Smooth muscle cell (in vitro differentiated cells): ENCODE results near the gene LHFPL6. TPM values are rescaled to one million over a fixed set of nuclear protein-coding genes. Genes with fewer than 3 reads are reported as not detected.

Source experiments
- DNase-seq: peaks from one replicate; lab custom pipeline; 2025; ENCODE audit not compliant: unreplicated experiment; lab: John Stamatoyannopoulos, UW
- H2AFZ ChIP-seq: fragments of 200-600 bp; sonication (generic); 2 replicates; pipeline ENCODE4 v1.6.0; 2016; ENCODE audit warnings: antibody characterized with exemption, low read depth, mild to moderate bottlenecking
- H3F3A ChIP-seq: fragments of 200-600 bp; sonication (generic); 2 replicates; pipeline ENCODE4 v1.6.0; 2017; ENCODE audit warnings: antibody characterized with exemption, low read depth
- H3K27ac ChIP-seq: fragments of 200-600 bp; sonication (generic); 2 replicates; pipeline ENCODE4 v1.5.1; 2016; ENCODE audit warnings: low read depth, mild to moderate bottlenecking
- H3K27me3 ChIP-seq: fragments of 200-600 bp; sonication (generic); 2 replicates; pipeline ENCODE4 v1.6.1; 2016; ENCODE audit warnings: low read depth, mild to moderate bottlenecking
- H3K36me3 ChIP-seq: fragments of 200-600 bp; sonication (generic); 2 replicates; pipeline ENCODE4 v1.5.1; 2016; ENCODE audit warnings: low read depth
- H3K4me1 ChIP-seq: fragments of 200-600 bp; sonication (generic); 2 replicates; pipeline ENCODE4 v1.5.1; 2016; ENCODE audit warnings: low read depth
- H3K4me2 ChIP-seq: fragments of 200-600 bp; sonication (generic); 2 replicates; pipeline ENCODE4 v1.6.0; 2016; ENCODE audit warnings: mild to moderate bottlenecking
- H3K4me3 ChIP-seq: fragments of 200-600 bp; sonication (generic); 2 replicates; pipeline ENCODE4 v1.5.1; 2016; ENCODE audit warnings: mild to moderate bottlenecking
- H3K79me2 ChIP-seq: fragments of 200-600 bp; sonication (generic); 2 replicates; pipeline ENCODE4 v1.6.0; 2016; ENCODE audit warnings: low read depth, mild to moderate bottlenecking
- H3K9ac ChIP-seq: fragments of 200-600 bp; sonication (generic); 2 replicates; pipeline ENCODE4 v1.6.0; 2016; ENCODE audit warnings: low read depth
- H3K9me3 ChIP-seq: fragments of 200-600 bp; sonication (generic); replicated peaks from 2 replicates; pipeline ENCODE4 v1.5.1; 2016; ENCODE audit warnings: low read depth
- H4K20me1 ChIP-seq: fragments of 200-600 bp; sonication (generic); 2 replicates; pipeline ENCODE4 v1.6.0; 2016; ENCODE audit warnings: low read depth
- WGBS: methylation state at CpG from one replicate; pipeline ENCODE4 v1.1.7; 2016; ENCODE audit warnings: low lambda C conversion rate; 5-methylcytosine and 5-hydroxymethylcytosine counted together
- polyA plus RNA-seq: library from polyadenylated mRNA; unstranded; fragments of >200 nt; fragmentation: Nextera tagmentation; extraction: Ambion mirVana; gene quantifications from 2 replicates; pipeline ENCODE4 v1.2.1, GENCODE V29; 2016
- total RNA-seq: library from RNA; depleted of rRNA; stranded (reverse); fragments of >200 nt; gene quantifications from 2 replicates; pipeline ENCODE4 v1.2.3, GENCODE V29; 2014
- TF ChIP-seq, protein P1 (sequence below): fragments of 200-600 bp; sonication (generic); IDR thresholded peaks from 2 replicates; pipeline ENCODE4 v1.5.1; 2017; ENCODE audit warnings: borderline replicate concordance, mild to moderate bottlenecking, antibody characterized with exemption; ENCODE audit not compliant: insufficient read depth, poor library complexity, severe bottlenecking

LHFPL6 gene
- total and polyA plus RNA-seq, 2 experiments from 2014 or later: 24.7 to 43.6 TPM

DNA sequence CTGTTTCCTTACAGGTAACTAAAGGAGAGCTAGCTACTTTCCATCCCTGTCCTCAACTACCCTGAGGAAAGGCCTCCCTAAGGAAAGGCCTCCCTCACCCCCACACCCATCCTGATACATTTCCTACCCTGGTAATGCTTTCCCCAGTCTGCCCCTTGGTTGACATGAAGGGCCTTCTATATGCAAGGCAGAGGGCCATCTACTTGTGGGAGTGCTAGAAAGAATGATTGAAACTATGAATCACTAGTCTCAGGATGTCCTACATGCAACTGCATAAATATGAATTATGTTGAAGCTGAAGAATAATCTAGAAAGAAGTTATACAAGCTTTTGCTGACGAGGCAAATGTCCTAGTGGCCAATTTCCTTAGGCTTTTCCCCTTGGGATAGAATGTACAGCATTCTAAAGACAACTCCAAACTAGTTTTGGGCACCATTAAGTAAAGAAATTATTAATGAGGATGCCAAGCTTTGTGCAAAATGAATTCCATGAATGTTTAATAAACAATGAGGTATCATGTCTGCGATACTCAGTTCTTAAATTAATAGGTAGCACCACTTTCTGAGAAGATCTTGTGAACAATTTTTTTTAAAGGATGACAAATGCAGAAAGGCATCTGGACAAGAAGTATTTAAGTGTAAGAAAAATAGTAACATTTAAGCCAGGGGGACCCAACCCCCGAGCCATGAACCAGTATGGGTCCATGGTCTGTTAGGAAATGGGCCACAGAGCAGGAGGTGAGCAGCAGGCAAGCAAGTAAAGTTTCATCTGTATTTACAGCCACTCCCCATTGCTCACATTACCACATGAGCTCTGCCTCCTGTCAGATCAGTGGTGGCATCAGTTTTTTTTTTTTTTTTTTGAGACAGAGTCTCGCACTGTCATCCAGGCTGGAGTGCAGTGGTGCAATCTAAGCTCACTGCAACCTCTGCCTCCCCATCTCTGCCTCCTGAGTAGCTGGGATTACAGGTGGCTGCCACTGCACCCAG, 223.0 kb downstream of the LHFPL6 start:
- no peak for DNase-seq

DNA sequence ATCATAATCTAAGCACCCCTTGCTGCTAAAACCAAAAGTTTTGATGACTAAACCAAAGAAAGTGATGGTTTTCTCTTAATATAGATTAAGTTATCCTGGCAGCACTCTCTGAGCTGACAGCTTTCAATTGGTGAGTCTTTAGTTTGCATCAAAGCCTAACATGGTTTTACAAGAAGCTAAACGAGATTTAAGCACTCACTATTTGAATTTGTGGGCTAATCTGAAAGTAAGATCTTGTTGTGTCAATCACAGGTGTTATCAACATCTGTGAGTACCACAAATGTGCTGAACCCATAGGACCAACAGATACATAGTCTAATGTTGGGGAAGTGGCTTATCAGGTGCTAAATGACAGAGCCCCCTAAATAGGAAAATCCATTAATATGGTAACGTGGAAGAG, 223.9 kb downstream of the LHFPL6 start:
- Histone ChIP-seq H3K4me3 (no peak overlapping the region), H3K9ac (no peak overlapping the region), H3K27me3 (no peaks in the 10 kb centered on the region), H3K4me1 (no peaks in the 10 kb centered on the region), H3K79me2 (no peaks in the 10 kb centered on the region), H3K9me3 (no peaks in the 10 kb centered on the region), H2AFZ (no peak overlapping the region), H4K20me1 (no peaks in the 10 kb centered on the region), H3K36me3 (no peaks in the 10 kb centered on the region), H3K4me2 (no peak overlapping the region), H3F3A (no peaks in the 10 kb centered on the region), H3K27ac (no peak overlapping the region)
- WGBS: 66% methylated on average over 2 of the region's 2 CpGs
- TF ChIP-seq, protein P1, sequence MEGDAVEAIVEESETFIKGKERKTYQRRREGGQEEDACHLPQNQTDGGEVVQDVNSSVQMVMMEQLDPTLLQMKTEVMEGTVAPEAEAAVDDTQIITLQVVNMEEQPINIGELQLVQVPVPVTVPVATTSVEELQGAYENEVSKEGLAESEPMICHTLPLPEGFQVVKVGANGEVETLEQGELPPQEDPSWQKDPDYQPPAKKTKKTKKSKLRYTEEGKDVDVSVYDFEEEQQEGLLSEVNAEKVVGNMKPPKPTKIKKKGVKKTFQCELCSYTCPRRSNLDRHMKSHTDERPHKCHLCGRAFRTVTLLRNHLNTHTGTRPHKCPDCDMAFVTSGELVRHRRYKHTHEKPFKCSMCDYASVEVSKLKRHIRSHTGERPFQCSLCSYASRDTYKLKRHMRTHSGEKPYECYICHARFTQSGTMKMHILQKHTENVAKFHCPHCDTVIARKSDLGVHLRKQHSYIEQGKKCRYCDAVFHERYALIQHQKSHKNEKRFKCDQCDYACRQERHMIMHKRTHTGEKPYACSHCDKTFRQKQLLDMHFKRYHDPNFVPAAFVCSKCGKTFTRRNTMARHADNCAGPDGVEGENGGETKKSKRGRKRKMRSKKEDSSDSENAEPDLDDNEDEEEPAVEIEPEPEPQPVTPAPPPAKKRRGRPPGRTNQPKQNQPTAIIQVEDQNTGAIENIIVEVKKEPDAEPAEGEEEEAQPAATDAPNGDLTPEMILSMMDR: no peak
- no peak for DNase-seq

More for the DNA sequence above, 223.0 kb downstream of the LHFPL6 start:
- WGBS: 93% methylated on average over 4 of the region's 4 CpGs
- no peaks in the 10 kb centered on the region for H4K20me1 ChIP-seq
- H3K36me3 ChIP-seq: no peaks in the 10 kb centered on the region
- peaks cover 5% of the 10 kb centered on the region for H3K4me1 ChIP-seq
- no peak overlapping the region for H3K4me2 ChIP-seq
- no peak overlapping the region for H3K27ac ChIP-seq
- H3K79me2 ChIP-seq: no peaks in the 10 kb centered on the region
- no peak overlapping the region for H3K4me3 ChIP-seq
- TF ChIP-seq, protein P1: no peak
- H3K9me3 ChIP-seq: no peaks in the 10 kb centered on the region
- H2AFZ ChIP-seq: no peak overlapping the region
- H3F3A ChIP-seq: no peaks in the 10 kb centered on the region
- H3K27me3 ChIP-seq: no peaks in the 10 kb centered on the region
- H3K9ac ChIP-seq: no peak overlapping the region

DNA sequence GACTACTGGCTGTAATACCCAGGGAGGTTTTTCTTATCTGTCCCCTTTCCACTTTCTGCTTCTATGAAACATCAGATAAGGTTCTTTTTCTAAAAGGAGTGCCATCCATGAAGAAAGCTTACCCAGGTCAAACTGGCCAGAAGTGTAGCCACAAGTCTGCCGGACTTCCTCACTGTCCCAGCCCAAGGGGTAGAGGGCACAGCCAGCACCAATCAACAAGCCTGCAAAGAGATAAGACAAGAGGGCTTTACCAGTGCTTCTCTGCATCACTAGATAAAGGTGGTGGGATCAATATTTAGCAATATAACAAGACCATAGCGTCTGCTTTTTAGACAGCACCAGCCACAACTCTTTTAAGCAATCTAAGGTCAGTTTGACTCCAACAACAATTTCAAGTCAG, 224.7 kb downstream of the LHFPL6 start:
- no peak overlapping the region for H3K27ac ChIP-seq
- H3K4me1 ChIP-seq: no peaks in the 10 kb centered on the region
- no peak overlapping the region for H3K4me3 ChIP-seq
- H3K27me3 ChIP-seq: no peaks in the 10 kb centered on the region
- no peaks in the 10 kb centered on the region for H3K79me2 ChIP-seq
- H3F3A ChIP-seq: no peaks in the 10 kb centered on the region
- WGBS: 65% methylated on average over 2 of the region's 2 CpGs
- no peak overlapping the region for H2AFZ ChIP-seq
- H4K20me1 ChIP-seq: no peaks in the 10 kb centered on the region
- no peaks in the 10 kb centered on the region for H3K9me3 ChIP-seq
- TF ChIP-seq, protein P1: no peak
- H3K4me2 ChIP-seq: no peak overlapping the region
- H3K36me3 ChIP-seq: no peaks in the 10 kb centered on the region
- no peak for DNase-seq
- no peak overlapping the region for H3K9ac ChIP-seq
